ENCODE results near the gene ADAMTS13.

The ADAMTS13 gene

GRCh38 chr9:133456409-133456808, 34.2 kb downstream of the ADAMTS13 start:
- DNase-seq, result no peak

- no peak for DNase-seq
These were observed 35.1 kb downstream of the ADAMTS13 start for GRCh38 chr9:133457233-133457632.

GRCh38 chr9:133457748-133458147, 35.6 kb downstream of the ADAMTS13 start:
- DNase-seq, result no peak

- DNase-seq, result no peak
These were observed 36.6 kb downstream of the ADAMTS13 start for GRCh38 chr9:133458643-133459312.

GRCh38 chr9:133459476-133460404, 37.6 kb downstream of the ADAMTS13 start, which contains the start of gene CACFD1:
Gene CACFD1, plus strand, starts transcription at chr9:133459978. Its CDS starts 89 bp downstream, at chr9:133460067.
- DNase-seq, result peak; percentile 93

GRCh38 chr9:133460405-133461175, 38.4 kb downstream of the ADAMTS13 start:
- DNase-seq, result no peak

GRCh38 chr9:133461975-133462374, 39.8 kb downstream of the ADAMTS13 start:
- no peak for DNase-seq

GRCh38 chr9:133463234-133463863, 41.2 kb downstream of the ADAMTS13 start:
- no peak for DNase-seq

- DNase-seq, result no peak
These were observed 41.9 kb downstream of the ADAMTS13 start for GRCh38 chr9:133463864-133464615.

GRCh38 chr9:133464638-133465037, 42.5 kb downstream of the ADAMTS13 start:
- no peak for DNase-seq

GRCh38 chr9:133465984-133466383, 43.8 kb downstream of the ADAMTS13 start:
- no peak for DNase-seq

GRCh38 chr9:133467101-133467500, 44.9 kb downstream of the ADAMTS13 start:
- DNase-seq, result no peak

GRCh38 chr9:133468374-133468773, 46.2 kb downstream of the ADAMTS13 start:
- DNase-seq, result no peak

GRCh38 chr9:133468777-133469421, 46.7 kb downstream of the ADAMTS13 start:
- DNase-seq, result no peak

GRCh38 chr9:133470427-133470924, 48.3 kb downstream of the ADAMTS13 start:
- DNase-seq, result no peak

- DNase-seq, result no peak
These were observed 48.8 kb downstream of the ADAMTS13 start for GRCh38 chr9:133470988-133471387.

GRCh38 chr9:133471551-133472276, 49.5 kb downstream of the ADAMTS13 start:
- DNase-seq, result no peak

GRCh38 chr9:133472277-133472645, 50.1 kb downstream of the ADAMTS13 start:
- no peak for DNase-seq

GRCh38 chr9:133472753-133473378, 50.7 kb downstream of the ADAMTS13 start:
- DNase-seq, result no peak

GRCh38 chr9:133473743-133474142, 51.6 kb downstream of the ADAMTS13 start:
- DNase-seq, result no peak
